Lower leg skin (tissue), 3 donors: Measurements from ENCODE around the gene TANK.

Experiments used
- CTCF ChIP-seq, 3 donors: fragments of 450-650 bp; IDR thresholded peaks; one replicate each; pipeline ENCODE4 v1.5.1; 2016; ENCODE audit warnings: antibody characterized with exemption in 3 of 3, mild to moderate bottlenecking in 3 of 3, moderate library complexity in 2 of 3
- POLR2A ChIP-seq, 2 donors: fragments of 450-650 bp; IDR thresholded peaks; one replicate each; pipeline ENCODE4 v1.6.1; 2016 to 2017; ENCODE audit warnings: antibody characterized with exemption in 2 of 2, mild to moderate bottlenecking in 1 of 2, moderate library complexity in 1 of 2

GRCh38 chr2:161152302-161152701 lies 7.9 kb upstream of the TANK start:
- TF ChIP-seq CTCF (IDR thresholded peaks at IDR 0.05) (no peak), POLR2A (IDR thresholded peaks at IDR 0.05) (no peak)
